Measurements from ENCODE around the gene POC1A. TPM values are rescaled to one million over a fixed set of nuclear protein-coding genes. Genes with fewer than 3 reads are reported as not detected.

Gene POC1A
- total and polyA plus RNA-seq, 2 donors (not counting 3 experiments of a cell fraction or from before 2014, with no cell fraction given), result 14.8 to 19.4 TPM

DNA sequence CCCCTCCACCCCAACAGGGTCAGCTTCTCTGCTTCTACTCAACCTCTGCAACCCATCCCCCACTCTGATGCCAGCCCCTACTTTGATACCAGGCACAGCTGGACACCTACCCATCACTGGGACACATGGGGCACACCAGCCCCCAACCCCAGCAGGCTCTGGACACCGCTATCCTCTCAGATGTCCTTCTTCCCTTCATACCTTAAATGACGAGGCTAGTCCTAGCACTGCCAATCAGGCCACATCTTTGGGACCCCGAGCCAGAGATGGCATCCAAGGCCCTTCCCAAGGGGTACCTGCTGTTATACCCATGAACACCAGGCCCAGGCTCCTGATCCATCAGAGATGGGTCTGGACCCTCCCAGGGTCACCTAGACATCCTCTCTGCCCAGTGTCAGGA is 10.6 kb downstream of the POC1A start:
- Histone ChIP-seq H3K79me2 (ENCODE audit: control insufficient read depth, insufficient read depth, low read length) (no peaks in the 10 kb centered on the region), H2AFZ (ENCODE audit: low read depth, low read length) (no peak overlapping the region), H3K36me3 (ENCODE audit: control insufficient read depth in 2 of 2, extremely low read depth in 1 of 2, insufficient read depth in 2 of 2, low read length in 2 of 2) (peaks cover 4 to 8% of the 10 kb centered on the region in 2 experiments), H3K27me3 (ENCODE audit: control insufficient read depth in 2 of 2, insufficient read depth in 2 of 2, low read length in 2 of 2) (no peaks in the 10 kb centered on the region), H3K27ac (ENCODE audit: insufficient read depth, low read depth, low read length) (no peak overlapping the region), H3K4me2 (ENCODE audit: insufficient read depth, low read length) (no peak overlapping the region), H4K20me1 (replicated peaks; ENCODE audit: control insufficient read depth, extremely low read depth, insufficient read depth, low read length) (no peaks in the 10 kb centered on the region), H3K4me3 (replicated peaks in 1 of 3; ENCODE audit: insufficient read depth in 1 of 3, low read depth in 1 of 3, low read length in 3 of 3) (no peak overlapping the region), H3K9me1 (replicated peaks; ENCODE audit: control insufficient read depth, extremely low read depth, insufficient read depth, low read length) (no peaks in the 10 kb centered on the region), H3K9me3 (replicated peaks; ENCODE audit: control insufficient read depth, insufficient read depth, low read length) (no peaks in the 10 kb centered on the region), H3K4me1 (ENCODE audit: control insufficient read depth, extremely low read depth, insufficient read depth, low read length) (no peaks in the 10 kb centered on the region), H3K9ac (replicated peaks; ENCODE audit: extremely low read depth, insufficient read depth, low read length) (no peak overlapping the region)
- no peak for TF ChIP-seq FOS (IDR thresholded peaks at IDR 0.05; ENCODE audit: borderline replicate concordance, insufficient read depth, low read length)
- TF ChIP-seq MYC (IDR thresholded peaks at IDR 0.05; ENCODE audit: low read depth, low read length), result no peak
- no peak for TF ChIP-seq CTCF (IDR thresholded peaks at IDR 0.05; ENCODE audit: extremely low read depth in 1 of 2, insufficient read depth in 1 of 2, low read depth in 1 of 2, low read length in 2 of 2)
- TF ChIP-seq GATA2 (IDR thresholded peaks at IDR 0.05; ENCODE audit: insufficient read depth, insufficient read length, low read depth, low read length), result no peak
- ChIA-PET CTCF (interaction anchor here (0.9 to 7.3 kb wide), 6 partner anchors 20 to 141 kb away, joined by 3 to 139 read pairs (median 7); partner anchors contain the start of gene DUSP7), POLR2A (no interaction called here)
- no peak for FAIRE-seq
- BruUV-seq (replicated peaks), result no TSS peak
- no peak for DNase-seq (ENCODE audit: low read depth, low spot score)
- dilution Hi-C loops (cut with MboI; ENCODE audit: extremely low pct_ligation_motif_present, low sequenced_read_pairs), result loop anchor here (10.0 kb wide), 1 partner anchor 149 kb away; the partner anchor contains the start of gene RPL29
- intact Hi-C loops (cut with micrococcal nuclease), result loop anchor here (1.0 kb wide), 4 partner anchors 20 to 201 kb away; partner anchors contain the start of gene PARP3

DNA sequence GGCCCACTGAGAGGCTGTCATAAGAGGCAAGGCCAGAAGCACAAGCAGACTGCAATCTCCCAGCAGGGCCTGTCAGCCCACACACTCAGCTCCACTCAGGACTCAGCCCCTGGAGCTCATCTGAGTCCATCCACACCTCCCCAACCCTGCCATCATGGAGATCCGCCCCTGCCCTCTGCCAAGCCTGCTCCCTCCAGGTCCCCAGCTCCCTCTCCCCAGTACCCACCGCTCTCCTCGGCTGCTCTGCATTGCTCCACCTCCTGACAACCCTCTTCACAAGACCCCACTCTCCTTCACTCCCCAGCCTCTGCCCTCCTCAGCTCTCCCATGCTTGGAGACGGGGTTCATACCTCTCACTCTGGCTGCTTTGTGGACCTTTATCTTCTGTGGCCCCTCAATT is 11.1 kb downstream of the POC1A start:
- FAIRE-seq, result no peak
- no peaks in the 10 kb centered on the region for H3K79me2 ChIP-seq (ENCODE audit: control insufficient read depth, insufficient read depth, low read length)
- ChIA-PET POLR2A (no interaction called here), CTCF (interaction anchor here (0.9 to 7.3 kb wide), 7 partner anchors 11 to 140 kb away, joined by 3 to 139 read pairs (median 5); partner anchors contain the start of genes DUSP7 and POC1A)
- DNase-seq (ENCODE audit: low read depth, low spot score), result no peak
- no peak overlapping the region for H2AFZ ChIP-seq (ENCODE audit: low read depth, low read length)
- TF ChIP-seq FOS (IDR thresholded peaks at IDR 0.05; ENCODE audit: borderline replicate concordance, insufficient read depth, low read length) (no peak), MYC (IDR thresholded peaks at IDR 0.05; ENCODE audit: low read depth, low read length) (no peak), POLR2A (IDR thresholded peaks at IDR 0.05; ENCODE audit: low read depth, low read length) (no peak), JUN (IDR thresholded peaks at IDR 0.05; ENCODE audit: borderline replicate concordance, insufficient read depth, insufficient read length, low read depth) (no peak), GATA2 (IDR thresholded peaks at IDR 0.05; ENCODE audit: insufficient read depth, insufficient read length, low read depth, low read length) (no peak), EZH2 (IDR thresholded peaks at IDR 0.05; ENCODE audit: borderline replicate concordance, low read depth, low read length, severe bottlenecking) (no peak), CTCF (IDR thresholded peaks at IDR 0.05; ENCODE audit: extremely low read depth in 1 of 2, insufficient read depth in 1 of 2, low read depth in 1 of 2, low read length in 2 of 2) (no peak), POLR2AphosphoS5 (IDR thresholded peaks at IDR 0.05; ENCODE audit: insufficient read depth, low read depth, low read length) (no peak)
- TF ChIP-seq, protein P1, sequence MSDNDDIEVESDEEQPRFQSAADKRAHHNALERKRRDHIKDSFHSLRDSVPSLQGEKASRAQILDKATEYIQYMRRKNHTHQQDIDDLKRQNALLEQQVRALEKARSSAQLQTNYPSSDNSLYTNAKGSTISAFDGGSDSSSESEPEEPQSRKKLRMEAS (IDR thresholded peaks at IDR 0.05; ENCODE audit: insufficient read depth, insufficient read length), result no peak
- no peak overlapping the region for H3K4me2 ChIP-seq (ENCODE audit: insufficient read depth, low read length)
- H4K20me1 ChIP-seq (replicated peaks; ENCODE audit: control insufficient read depth, extremely low read depth, insufficient read depth, low read length), result no peaks in the 10 kb centered on the region
- H3K36me3 ChIP-seq (ENCODE audit: control insufficient read depth in 2 of 2, extremely low read depth in 1 of 2, insufficient read depth in 2 of 2, low read length in 2 of 2), result peaks cover 4 to 8% of the 10 kb centered on the region in 2 experiments
- H3K27ac ChIP-seq (ENCODE audit: insufficient read depth, low read depth, low read length), result no peak overlapping the region
- no peak overlapping the region for H3K9ac ChIP-seq (replicated peaks; ENCODE audit: extremely low read depth, insufficient read depth, low read length)
- H3K27me3 ChIP-seq (ENCODE audit: control insufficient read depth in 2 of 2, insufficient read depth in 2 of 2, low read length in 2 of 2), result no peaks in the 10 kb centered on the region
- no peaks in the 10 kb centered on the region for H3K4me1 ChIP-seq (ENCODE audit: control insufficient read depth, extremely low read depth, insufficient read depth, low read length)
- dilution Hi-C loops (cut with MboI; ENCODE audit: extremely low pct_ligation_motif_present, low sequenced_read_pairs) (loop anchor here (10.0 kb wide), 1 partner anchor 148 kb away; the partner anchor contains the start of gene RPL29), intact Hi-C loops (cut with micrococcal nuclease) (no loop called here)
- no peaks in the 10 kb centered on the region for H3K9me3 ChIP-seq (replicated peaks; ENCODE audit: control insufficient read depth, insufficient read depth, low read length)
- no peak overlapping the region for H3K4me3 ChIP-seq (replicated peaks in 1 of 3; ENCODE audit: insufficient read depth in 1 of 3, low read depth in 1 of 3, low read length in 3 of 3)
- H3K9me1 ChIP-seq (replicated peaks; ENCODE audit: control insufficient read depth, extremely low read depth, insufficient read depth, low read length), result no peaks in the 10 kb centered on the region
- BruUV-seq (replicated peaks), result no TSS peak

Measured in endothelial cell of umbilical vein (primary cell).